Tibial nerve (tissue), 4 donors: ENCODE data around the gene SIDT1. TPM values are rescaled to one million over a fixed set of nuclear protein-coding genes. Genes with fewer than 3 reads are reported as not detected.
A peak's percentile ranks its signal among the peaks of the same experiment; 100 is the strongest.

Experiments used
- DNase-seq, 2 donors: peaks; one replicate each; pipeline ENCODE4 v3.0.0-alpha.2; 2019; ENCODE audit warnings: low spot score in 2 of 2
- H3K27ac ChIP-seq, 4 donors: fragments of 200-600 bp; sonication (generic) in 3 of 4; one replicate each; pipeline ENCODE4 v1.5.1; 2017 to 2019; ENCODE audit warnings: mild to moderate bottlenecking in 1 of 4
- H3K27me3 ChIP-seq, 2 donors: fragments of 200-600 bp; sonication (generic) in 1 of 2; one replicate each; pipeline versions ENCODE4 v1.5.1 to v1.6.0; 2017 to 2019
- H3K36me3 ChIP-seq, 3 donors: fragments of 200-600 bp; sonication (generic); one replicate each; pipeline ENCODE4 v1.5.1; 2018 to 2019
- H3K4me1 ChIP-seq, 4 donors: fragments of 200-600 bp; sonication (generic) in 3 of 4; one replicate each; pipeline ENCODE4 v1.5.1; 2017 to 2019
- H3K4me3 ChIP-seq, 4 donors: fragments of 200-600 bp; sonication (generic) in 3 of 4; one replicate each; pipeline ENCODE4 v1.5.1; 2017 to 2019; ENCODE audit warnings: mild to moderate bottlenecking in 1 of 4, moderate library complexity in 1 of 4
- H3K9me3 ChIP-seq, 4 donors: fragments of 200-600 bp; sonication (generic) in 3 of 4; one replicate each; pipeline ENCODE4 v1.5.1; 2017 to 2019
- EP300 ChIP-seq, 2 donors: sonication (generic); formaldehyde crosslinking; IDR thresholded peaks; one replicate each; pipeline ENCODE4 v1.6.1; 2017; ENCODE audit warnings: antibody characterized with exemption in 2 of 2, mild to moderate bottlenecking in 1 of 2
- POLR2A ChIP-seq, 2 donors: fragments of 450-650 bp; IDR thresholded peaks; one replicate each; pipeline ENCODE4 v1.6.1; 2017; ENCODE audit warnings: antibody characterized with exemption in 2 of 2, mild to moderate bottlenecking in 2 of 2, moderate library complexity in 2 of 2
- WGBS, 2 donors: methylation state at CpG; one replicate each; pipeline ENCODE4 v1.1.5; 2018; 5-methylcytosine and 5-hydroxymethylcytosine counted together
- total RNA-seq, 4 donors: library from RNA; depleted of rRNA; stranded (reverse); fragments of >200 nt; gene quantifications; one replicate each; pipeline ENCODE4 v1.1.0, GENCODE V29; 2016
- TF ChIP-seq, protein P1 (sequence below), 5 experiments: fragments of 200-600 bp in 3 of 5; fragments of 450-650 bp in 2 of 5; sonication (generic) in 3 of 5; IDR thresholded peaks; one replicate each; pipeline ENCODE4 v1.5.1; 2016 to 2019; ENCODE audit warnings: antibody characterized with exemption in 5 of 5, mild to moderate bottlenecking in 3 of 5, moderate library complexity in 2 of 5

Gene SIDT1
- 1 to 10 TPM; 2.7 to 6.8 (median 4.8) TPM for total RNA-seq

- 6 to 8% methylated on average over 18 of the region's 18 CpGs for WGBS, 2 donors
- Histone ChIP-seq H3K36me3 (no peaks in the 10 kb centered on the region), H3K27ac (peak within 1 kb of the TSS in 2 of 4 donors; percentile 24 to 85), H3K4me1 (peaks cover 0 to 10% (median 3%) of the 10 kb centered on the region in 4 donors), H3K27me3 (peaks cover 0 to 47% of the 10 kb centered on the region in 2 donors), H3K9me3 (no peaks in the 10 kb centered on the region), H3K4me3 (peak within 1 kb of the TSS; percentile 31 to 66 (median 58))
- TF ChIP-seq POLR2A (IDR thresholded peaks at IDR 0.05) = no peak
- no peak for TF ChIP-seq EP300 (IDR thresholded peaks at IDR 0.05)
- TF ChIP-seq, protein P1, sequence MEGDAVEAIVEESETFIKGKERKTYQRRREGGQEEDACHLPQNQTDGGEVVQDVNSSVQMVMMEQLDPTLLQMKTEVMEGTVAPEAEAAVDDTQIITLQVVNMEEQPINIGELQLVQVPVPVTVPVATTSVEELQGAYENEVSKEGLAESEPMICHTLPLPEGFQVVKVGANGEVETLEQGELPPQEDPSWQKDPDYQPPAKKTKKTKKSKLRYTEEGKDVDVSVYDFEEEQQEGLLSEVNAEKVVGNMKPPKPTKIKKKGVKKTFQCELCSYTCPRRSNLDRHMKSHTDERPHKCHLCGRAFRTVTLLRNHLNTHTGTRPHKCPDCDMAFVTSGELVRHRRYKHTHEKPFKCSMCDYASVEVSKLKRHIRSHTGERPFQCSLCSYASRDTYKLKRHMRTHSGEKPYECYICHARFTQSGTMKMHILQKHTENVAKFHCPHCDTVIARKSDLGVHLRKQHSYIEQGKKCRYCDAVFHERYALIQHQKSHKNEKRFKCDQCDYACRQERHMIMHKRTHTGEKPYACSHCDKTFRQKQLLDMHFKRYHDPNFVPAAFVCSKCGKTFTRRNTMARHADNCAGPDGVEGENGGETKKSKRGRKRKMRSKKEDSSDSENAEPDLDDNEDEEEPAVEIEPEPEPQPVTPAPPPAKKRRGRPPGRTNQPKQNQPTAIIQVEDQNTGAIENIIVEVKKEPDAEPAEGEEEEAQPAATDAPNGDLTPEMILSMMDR (IDR thresholded peaks at IDR 0.05) = peak in 1 of 5 experiments; percentile 6
- DNase-seq = no peak
These were observed at the start of gene SIDT1 for GRCh38 chr3:113531826-113532697. Gene SIDT1 (plus strand): TSS chr3:113532555. CDS start chr3:113533022, 467 bp downstream.

DNA sequence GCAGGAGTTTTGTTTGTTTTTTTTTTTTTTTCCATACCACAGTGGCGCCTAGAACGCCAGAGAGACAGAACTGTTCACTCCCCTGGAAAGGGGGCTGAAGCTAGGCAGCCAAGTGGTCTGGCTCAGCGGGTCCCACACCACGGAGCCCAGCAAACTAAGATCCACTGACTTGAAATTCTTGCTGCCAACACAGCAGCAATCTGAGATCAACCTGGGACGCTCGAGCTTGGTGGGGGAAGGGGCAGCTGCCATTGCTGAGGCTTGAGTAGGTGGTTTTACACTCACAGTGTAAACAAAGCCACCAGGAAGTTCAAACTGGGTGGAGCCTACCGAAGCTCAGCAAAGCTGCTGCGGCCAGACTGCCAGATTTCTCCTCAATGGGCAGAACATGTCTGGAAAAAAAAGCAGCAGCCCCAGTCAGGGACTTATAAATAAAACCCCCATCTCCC, 47.2 kb upstream of the SIDT1 start:
- no peak for DNase-seq
- Histone ChIP-seq H3K36me3 (peaks cover 0 to 53% (median 0%) of the 10 kb centered on the region in 3 donors), H3K27me3 (no peaks in the 10 kb centered on the region), H3K4me3 (no peak overlapping the region), H3K9me3 (no peaks in the 10 kb centered on the region), H3K4me1 (no peaks in the 10 kb centered on the region), H3K27ac (no peak overlapping the region)
- WGBS, 2 donors = 81 to 90% methylated on average over 8 of the region's 8 CpGs
- no peak for TF ChIP-seq POLR2A (IDR thresholded peaks at IDR 0.05)
- TF ChIP-seq, protein P1 (IDR thresholded peaks at IDR 0.05) = no peak

GRCh38 chr3:113495035-113495434, 37.3 kb upstream of the SIDT1 start:
- no peaks in the 10 kb centered on the region for H3K9me3 ChIP-seq
- no peak overlapping the region for H3K4me3 ChIP-seq
- no peaks in the 10 kb centered on the region for H3K27me3 ChIP-seq
- no peak for TF ChIP-seq EP300 (IDR thresholded peaks at IDR 0.05)
- TF ChIP-seq, protein P1 (IDR thresholded peaks at IDR 0.05) = peak in 3 of 5 experiments; percentile 10 to 36 (median 23)
- peaks cover 0 to 44% (median 0%) of the 10 kb centered on the region in 3 donors for H3K36me3 ChIP-seq
- no peaks in the 10 kb centered on the region for H3K4me1 ChIP-seq
- 62 to 68% methylated on average over 2 of the region's 2 CpGs for WGBS, 2 donors
- H3K27ac ChIP-seq = no peak overlapping the region
- DNase-seq = peak in 1 of 2 donors; percentile 14

DNA sequence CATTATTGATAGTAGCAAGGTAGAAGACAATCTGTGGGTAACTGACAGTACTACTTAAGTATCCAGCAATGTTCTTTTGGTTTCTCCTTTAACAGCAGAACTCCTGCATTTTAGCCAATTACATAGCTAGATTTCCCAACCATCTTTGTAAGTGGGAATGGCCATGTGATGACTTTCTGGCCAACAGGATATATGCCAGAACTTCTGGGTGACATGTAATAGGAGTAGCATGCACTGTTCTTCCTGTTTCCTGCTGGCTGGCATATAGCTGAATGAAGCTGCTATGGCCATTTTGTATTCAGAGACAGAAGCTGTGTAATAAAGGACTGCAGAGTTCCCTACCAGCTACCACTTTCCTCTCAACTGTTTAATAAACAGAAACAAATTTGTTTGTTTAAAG, 35.4 kb upstream of the SIDT1 start:
- Histone ChIP-seq H3K4me3 (no peak overlapping the region), H3K4me1 (no peaks in the 10 kb centered on the region), H3K36me3 (peaks cover 0 to 33% (median 0%) of the 10 kb centered on the region in 3 donors), H3K27me3 (no peaks in the 10 kb centered on the region), H3K9me3 (no peaks in the 10 kb centered on the region), H3K27ac (no peak overlapping the region)
- TF ChIP-seq POLR2A (IDR thresholded peaks at IDR 0.05) (no peak), EP300 (IDR thresholded peaks at IDR 0.05) (no peak)
- DNase-seq = no peak

- no peaks in the 10 kb centered on the region for H3K9me3 ChIP-seq
- H3K4me3 ChIP-seq = no peak overlapping the region
- no peaks in the 10 kb centered on the region for H3K4me1 ChIP-seq
- no peaks in the 10 kb centered on the region for H3K27me3 ChIP-seq
- no peak overlapping the region for H3K27ac ChIP-seq
- DNase-seq = no peak
- TF ChIP-seq EP300 (IDR thresholded peaks at IDR 0.05) (no peak), POLR2A (IDR thresholded peaks at IDR 0.05) (no peak)
- TF ChIP-seq, protein P1 (IDR thresholded peaks at IDR 0.05) = no peak
- peaks cover 0 to 26% (median 0%) of the 10 kb centered on the region in 3 donors for H3K36me3 ChIP-seq
- 61 to 74% methylated on average over 5 of the region's 5 CpGs for WGBS, 2 donors
These were observed 33.9 kb upstream of the SIDT1 start for GRCh38 chr3:113498221-113499005.
